Thymus (tissue), 11 donors: ENCODE data around the gene SDC3. TPM values are rescaled to one million over a fixed set of nuclear protein-coding genes. Genes with fewer than 3 reads are reported as not detected.

ENCODE experiments used
- DNase-seq, 9 donors: peaks; one replicate each; pipeline ENCODE4 v3.0.0-alpha.2; 2013; ENCODE audit warnings: low spot score in 9 of 9, low read depth in 6 of 9, missing footprints in 1 of 9
- H3K27ac ChIP-seq, 2 donors: one replicate each; pipeline ENCODE4 v1.5.1; 2013; ENCODE audit warnings: control low read depth in 1 of 2, low read depth in 1 of 2, low read length in 1 of 2, mild to moderate bottlenecking in 1 of 2, moderate library complexity in 1 of 2
- H3K27me3 ChIP-seq, 2 donors: one replicate each; pipeline ENCODE4 v1.5.1; 2013; ENCODE audit warnings: low read length in 1 of 2; ENCODE audit not compliant: control insufficient read depth in 2 of 2, insufficient read depth in 1 of 2
- H3K36me3 ChIP-seq, 2 donors: one replicate each; pipeline ENCODE4 v1.5.1; 2013; ENCODE audit warnings: low read length in 1 of 2, mild to moderate bottlenecking in 1 of 2, moderate library complexity in 1 of 2; ENCODE audit not compliant: control insufficient read depth in 2 of 2, insufficient read depth in 2 of 2
- H3K4me1 ChIP-seq, 2 donors: one replicate each; pipeline ENCODE4 v1.5.1; 2013; ENCODE audit warnings: low read length in 2 of 2; ENCODE audit not compliant: control insufficient read depth in 2 of 2, insufficient read depth in 2 of 2
- H3K4me3 ChIP-seq, 2 donors: one replicate each; pipeline ENCODE4 v1.5.1; 2013; ENCODE audit warnings: low read length in 2 of 2, control low read depth in 1 of 2, mild to moderate bottlenecking in 1 of 2
- H3K9me3 ChIP-seq, 2 donors: one replicate each; pipeline ENCODE4 v1.5.1; 2013; ENCODE audit warnings: low read length in 1 of 2, mild to moderate bottlenecking in 1 of 2; ENCODE audit not compliant: control insufficient read depth in 2 of 2, insufficient read depth in 1 of 2
- WGBS: extraction: QIAGEN DNeasy Blood & Tissue Kit; methylation state at CpG from one replicate; pipeline ENCODE4 v1.1.7; 2013; 5-methylcytosine and 5-hydroxymethylcytosine counted together
- polyA plus RNA-seq: library from polyadenylated mRNA; stranded (reverse); fragments of 200-250 nt; gene quantifications from one replicate; pipeline ENCODE4 v1.2.3, GENCODE V29; 2013
- total RNA-seq: library from RNA; stranded (reverse); fragments of 120-200 nt; gene quantifications from one replicate; pipeline ENCODE4 v1.2.4, GENCODE V29; 2013
- donor health status: healthy.

SDC3 gene
- total and polyA plus RNA-seq, 2 donors: 3.8 to 15.3 TPM

DNA sequence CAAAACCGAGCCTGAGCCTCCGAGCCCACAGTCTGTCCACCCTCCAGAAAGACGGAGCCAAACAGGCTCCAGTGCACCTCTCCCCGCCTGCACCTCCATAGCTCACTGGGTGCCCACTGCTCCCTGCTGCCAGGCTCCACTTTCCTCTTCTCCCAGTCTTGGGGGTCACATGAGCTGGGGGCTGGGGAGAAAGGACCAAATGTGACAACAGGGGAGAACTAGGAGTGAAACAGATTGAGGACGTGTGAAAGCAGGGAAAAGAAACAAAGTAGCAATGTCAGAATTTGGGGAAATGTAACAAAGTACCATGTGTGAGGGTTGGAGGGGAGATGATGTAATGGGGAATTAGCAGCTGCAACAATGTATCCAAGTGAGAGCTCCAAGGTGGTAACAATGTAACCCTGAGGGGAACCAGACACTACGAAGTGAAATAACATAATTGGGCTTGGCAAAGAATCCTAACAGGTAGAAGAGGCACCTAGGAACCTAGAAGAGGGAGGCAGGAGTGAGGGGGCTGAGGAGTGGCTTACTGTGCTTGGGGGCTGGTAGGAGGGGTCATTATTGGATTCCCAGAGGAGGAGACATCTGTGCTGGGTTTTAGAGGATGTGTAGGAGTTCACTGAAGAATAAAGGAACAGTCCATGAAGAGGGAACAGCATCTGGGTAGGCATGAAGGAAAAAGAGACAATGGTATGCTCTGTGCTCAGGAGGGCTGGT is 12.5 kb downstream of the SDC3 start:
- Histone ChIP-seq H3K27me3 (peaks cover 0 to 16% of the 10 kb centered on the region in 2 donors), H3K36me3 (no peaks in the 10 kb centered on the region), H3K27ac (no peak overlapping the region), H3K9me3 (no peaks in the 10 kb centered on the region), H3K4me3 (no peak overlapping the region), H3K4me1 (no peaks in the 10 kb centered on the region)
- no peak for DNase-seq
- 77% methylated on average over 6 of the region's 6 CpGs for WGBS

DNA sequence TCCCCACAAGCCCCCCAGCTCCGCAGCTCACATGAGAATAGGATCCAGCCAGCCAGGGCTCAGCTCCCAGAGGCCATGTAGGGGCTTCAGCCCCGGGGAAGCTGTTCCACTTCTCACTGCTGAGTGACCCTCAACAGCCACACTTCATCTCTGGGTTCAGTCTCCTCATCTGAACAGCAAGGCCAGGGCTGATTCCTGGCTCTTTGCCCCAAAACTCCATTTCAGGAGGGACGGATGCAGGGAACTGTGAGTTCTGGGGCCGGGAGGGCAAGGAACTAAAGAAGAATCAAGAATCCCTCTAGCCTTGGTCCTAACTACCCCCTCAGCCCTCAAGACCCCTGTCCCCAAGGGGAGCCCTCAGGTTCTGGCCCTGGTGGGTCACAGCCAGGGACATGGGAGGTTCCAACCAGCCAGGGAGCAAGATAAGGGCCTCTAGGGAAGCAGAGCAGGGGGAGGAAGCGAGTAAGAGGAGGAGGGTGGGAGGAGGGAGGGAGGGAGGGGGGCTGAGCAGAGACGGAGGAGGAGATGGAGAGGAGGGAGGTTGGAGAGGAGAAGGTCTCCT is 13.1 kb downstream of the SDC3 start:
- Histone ChIP-seq H3K9me3 (no peaks in the 10 kb centered on the region), H3K4me3 (no peak overlapping the region), H3K36me3 (no peaks in the 10 kb centered on the region), H3K4me1 (no peaks in the 10 kb centered on the region), H3K27ac (no peak overlapping the region), H3K27me3 (peaks cover 2 to 16% of the 10 kb centered on the region in 2 donors)
- 67% methylated on average over 6 of the region's 6 CpGs for WGBS
- no peak for DNase-seq

DNA sequence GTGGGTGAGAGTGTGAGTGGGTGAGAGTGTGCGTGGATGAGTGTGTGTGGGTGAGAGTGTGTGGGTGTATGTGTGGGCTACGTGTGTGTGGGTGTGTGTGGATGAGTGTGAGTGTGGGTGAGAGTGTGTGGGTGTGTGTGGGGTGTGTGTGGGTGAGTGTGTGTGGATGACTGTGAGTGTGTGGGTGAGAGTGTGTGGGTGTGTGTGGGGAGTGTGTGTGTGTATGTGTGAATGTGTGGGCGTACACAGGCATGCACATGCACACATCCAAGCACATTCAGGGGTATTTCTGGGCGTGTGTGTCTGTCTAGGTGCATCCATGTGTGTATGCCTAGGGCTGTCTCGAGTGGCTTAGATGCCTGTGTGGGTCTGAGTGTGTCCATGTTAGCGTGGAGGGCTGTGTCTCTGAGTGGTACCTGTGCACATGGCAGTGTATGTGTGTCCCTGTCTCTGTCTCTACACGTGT is 14.0 kb downstream of the SDC3 start:
- Histone ChIP-seq H3K4me1 (no peaks in the 10 kb centered on the region), H3K27ac (no peak overlapping the region)
- WGBS: 76% methylated on average over 7 of the region's 7 CpGs

DNA sequence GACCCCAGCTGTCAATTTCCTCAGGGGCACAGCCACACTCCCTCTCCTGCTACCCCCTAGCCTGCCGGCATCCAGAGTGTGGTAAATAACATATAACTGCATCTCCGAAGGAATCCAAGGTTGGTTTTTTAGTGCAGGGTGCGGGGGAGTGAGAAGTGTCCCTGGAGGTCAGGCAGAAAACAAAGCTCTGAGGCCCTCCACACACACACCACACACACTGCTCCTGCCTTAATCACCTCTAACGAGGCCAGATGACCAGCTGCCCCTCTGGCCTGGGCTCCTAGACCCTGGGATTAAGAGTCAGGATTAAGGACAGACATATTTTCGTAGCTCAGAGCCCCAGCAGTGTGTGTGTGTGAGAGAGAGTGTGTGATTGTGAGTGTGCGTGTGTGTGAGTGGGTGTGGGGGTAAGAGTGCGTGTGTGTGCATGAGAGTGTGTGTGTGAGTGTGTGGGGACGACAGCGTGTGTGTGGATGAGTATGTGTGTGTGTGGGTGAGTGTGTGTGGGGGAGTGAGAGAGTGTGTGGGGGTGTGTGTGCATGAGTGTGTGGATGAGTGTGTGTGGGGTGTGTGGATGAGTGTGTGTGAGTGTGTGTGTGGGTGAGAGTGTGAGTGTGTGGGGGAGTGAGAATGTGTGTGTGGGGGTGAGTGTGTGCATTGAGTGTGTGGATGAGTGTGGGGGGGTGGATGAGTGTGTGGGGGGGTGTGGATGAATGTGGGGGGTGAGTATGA is 14.6 kb downstream of the SDC3 start:
- Histone ChIP-seq H3K4me3 (no peak overlapping the region), H3K9me3 (no peaks in the 10 kb centered on the region), H3K27me3 (peaks cover 2 to 16% of the 10 kb centered on the region in 2 donors), H3K4me1 (no peaks in the 10 kb centered on the region), H3K27ac (no peak overlapping the region), H3K36me3 (no peaks in the 10 kb centered on the region)
- 81% methylated on average over 9 of the region's 9 CpGs for WGBS
- no peak for DNase-seq

More for the DNA sequence above, 14.0 kb downstream of the SDC3 start:
- Histone ChIP-seq H3K4me3 (no peak overlapping the region), H3K36me3 (no peaks in the 10 kb centered on the region), H3K27me3 (peaks cover 2 to 16% of the 10 kb centered on the region in 2 donors), H3K9me3 (no peaks in the 10 kb centered on the region)
- DNase-seq: no peak

DNA sequence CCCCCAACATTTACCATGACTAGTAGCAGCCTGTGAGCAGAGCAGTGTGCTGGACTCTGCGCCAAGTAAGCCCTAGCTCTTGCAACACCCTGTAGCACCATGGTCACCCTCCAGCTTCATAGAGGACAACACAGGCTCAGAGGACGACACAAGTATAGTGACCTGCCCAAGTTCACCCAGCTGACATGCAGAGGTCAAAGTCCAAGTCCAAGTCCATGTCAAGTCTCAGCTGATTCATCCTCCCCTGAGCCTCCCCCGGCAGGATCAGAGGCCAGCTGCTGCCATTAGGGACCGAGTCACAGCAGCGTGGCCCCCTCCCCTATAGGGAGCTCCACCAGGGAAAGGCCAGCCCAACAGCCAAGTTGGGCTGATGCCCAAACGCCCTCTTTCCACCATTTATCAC is 15.9 kb downstream of the SDC3 start:
- DNase-seq: no peak
- H3K27ac ChIP-seq: no peak overlapping the region
- no peak overlapping the region for H3K4me3 ChIP-seq
- H3K9me3 ChIP-seq: no peaks in the 10 kb centered on the region
- 95% methylated on average over 6 of the region's 6 CpGs for WGBS
- H3K4me1 ChIP-seq: no peaks in the 10 kb centered on the region
- H3K36me3 ChIP-seq: no peaks in the 10 kb centered on the region
- peaks cover 2 to 22% of the 10 kb centered on the region in 2 donors for H3K27me3 ChIP-seq

- H3K4me1 ChIP-seq: no peaks in the 10 kb centered on the region
- H3K36me3 ChIP-seq: no peaks in the 10 kb centered on the region
- H3K4me3 ChIP-seq: no peak overlapping the region
- H3K9me3 ChIP-seq: no peaks in the 10 kb centered on the region
- 96% methylated on average over 5 of the region's 5 CpGs for WGBS
- H3K27ac ChIP-seq: no peak overlapping the region
- DNase-seq: no peak
- peaks cover 2 to 28% of the 10 kb centered on the region in 2 donors for H3K27me3 ChIP-seq
Observed at GRCh38 chr1:30891227-30891552, 17.4 kb downstream of the SDC3 start.

DNA sequence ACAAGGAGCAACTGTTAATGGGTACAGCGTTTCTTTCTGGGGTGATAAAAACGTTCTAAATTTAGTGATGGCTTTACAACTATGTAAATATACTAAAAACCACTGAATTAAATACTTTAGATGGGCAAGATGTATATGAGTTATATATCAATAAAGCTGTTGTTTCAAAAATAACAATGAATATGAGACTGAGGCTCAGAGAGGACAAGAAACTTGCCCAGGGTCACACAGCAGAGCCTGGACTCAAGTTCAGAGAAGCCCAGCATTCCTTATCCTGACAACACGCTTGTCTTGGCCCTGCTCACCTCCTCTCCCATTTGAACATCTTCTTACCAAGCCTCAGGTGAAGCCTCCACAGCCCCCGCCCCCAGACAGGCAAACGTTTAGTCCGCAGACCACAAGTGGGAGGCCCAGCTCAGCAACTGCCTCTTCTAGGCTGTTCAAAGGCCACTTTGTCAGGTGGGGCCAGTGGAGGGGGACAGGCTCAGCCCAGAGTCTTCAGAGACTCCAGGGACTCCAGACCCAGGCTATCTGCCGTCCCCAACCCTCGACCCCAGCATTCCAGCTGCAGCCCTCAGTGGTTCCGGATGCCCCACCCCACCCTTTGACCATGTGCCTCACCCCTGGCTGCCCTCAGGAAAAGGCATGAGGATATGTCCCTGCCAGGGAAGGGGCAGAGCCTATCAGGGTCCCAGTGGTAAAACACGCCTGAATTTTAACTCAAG is 17.9 kb downstream of the SDC3 start:
- no peak for DNase-seq
- H3K36me3 ChIP-seq: no peaks in the 10 kb centered on the region
- peaks cover 2 to 26% of the 10 kb centered on the region in 2 donors for H3K27me3 ChIP-seq
- WGBS: 85% methylated on average over 10 of the region's 10 CpGs
- no peak overlapping the region for H3K4me3 ChIP-seq
- H3K4me1 ChIP-seq: no peaks in the 10 kb centered on the region
- no peaks in the 10 kb centered on the region for H3K9me3 ChIP-seq
- H3K27ac ChIP-seq: no peak overlapping the region

DNA sequence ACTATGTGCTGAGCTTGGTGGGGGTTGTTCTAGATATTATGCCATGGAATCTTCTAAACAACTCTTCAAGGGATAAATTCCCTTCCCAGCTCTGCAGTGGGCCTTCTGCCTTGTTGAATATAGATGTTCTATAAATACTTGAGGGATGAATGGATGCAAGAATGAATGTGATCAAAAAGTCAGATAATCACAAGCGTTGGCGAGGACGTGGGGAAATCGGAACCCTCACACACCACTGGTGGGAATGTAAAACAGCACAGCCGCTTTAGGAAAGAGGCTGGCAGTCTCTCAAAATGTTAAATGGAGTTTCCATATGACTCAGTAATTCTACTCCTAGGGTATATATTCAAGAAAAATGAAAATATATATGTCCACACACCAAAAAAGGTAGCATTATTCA is 19.0 kb downstream of the SDC3 start:
- WGBS: 98% methylated on average over 5 of the region's 5 CpGs
- no peaks in the 10 kb centered on the region for H3K9me3 ChIP-seq
- no peaks in the 10 kb centered on the region for H3K4me1 ChIP-seq
- no peak overlapping the region for H3K4me3 ChIP-seq
- H3K27me3 ChIP-seq: peaks cover 2 to 27% of the 10 kb centered on the region in 2 donors
- H3K27ac ChIP-seq: no peak overlapping the region
- no peak for DNase-seq
- no peaks in the 10 kb centered on the region for H3K36me3 ChIP-seq

- 83% methylated on average over 3 of the region's 3 CpGs for WGBS
- no peak for DNase-seq
- no peak overlapping the region for H3K4me3 ChIP-seq
- H3K27me3 ChIP-seq: peaks cover 2 to 31% of the 10 kb centered on the region in 2 donors
- H3K36me3 ChIP-seq: no peaks in the 10 kb centered on the region
- H3K9me3 ChIP-seq: no peaks in the 10 kb centered on the region
- no peaks in the 10 kb centered on the region for H3K4me1 ChIP-seq
- no peak overlapping the region for H3K27ac ChIP-seq
Observed at GRCh38 chr1:30888975-30889374, 19.6 kb downstream of the SDC3 start.
